ENCODE data around the gene FBXW11. TPM values are rescaled to one million over a fixed set of nuclear protein-coding genes. Genes with fewer than 3 reads are reported as not detected.

FBXW11 gene
- total RNA-seq, 2 donors from 2014 or later: 29.0 to 64.6 TPM

DNA sequence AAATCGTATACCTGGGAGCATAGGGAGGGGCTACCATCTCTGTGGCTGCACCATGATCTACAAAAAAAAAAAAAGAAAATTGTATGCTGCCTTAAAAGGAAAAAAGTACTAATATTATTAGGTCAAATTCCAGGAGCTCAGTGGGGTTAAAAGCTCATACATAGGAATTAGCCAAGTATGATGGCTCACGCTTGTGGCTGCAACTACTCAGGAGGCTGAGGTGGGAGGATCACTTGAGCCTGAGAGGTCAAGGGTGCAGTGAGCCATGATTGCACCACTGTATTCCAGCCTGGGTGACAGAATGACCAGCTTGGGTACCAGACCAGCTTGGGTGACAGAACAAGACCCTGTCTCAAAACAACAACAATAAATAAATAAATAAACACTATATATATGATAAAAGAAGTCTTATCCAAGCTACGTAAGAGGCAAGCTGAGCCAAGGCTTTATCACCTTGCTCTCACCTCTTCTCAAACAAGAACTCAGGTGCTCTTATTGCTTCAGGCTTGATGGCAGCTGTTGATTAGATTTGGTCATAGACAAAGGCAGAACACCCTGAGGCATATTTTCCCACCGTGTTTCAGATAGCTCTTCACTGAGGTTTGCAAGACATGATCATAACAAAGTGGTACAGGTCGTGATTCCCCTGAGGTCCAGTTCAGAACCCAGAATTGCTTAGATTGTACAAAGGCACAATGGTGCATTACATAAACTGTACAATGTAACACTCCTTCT is 3.3 kb upstream of the FBXW11 start:
- TF ChIP-seq POLR2A (IDR thresholded peaks at IDR 0.05): no peak
- TF ChIP-seq, protein P1, sequence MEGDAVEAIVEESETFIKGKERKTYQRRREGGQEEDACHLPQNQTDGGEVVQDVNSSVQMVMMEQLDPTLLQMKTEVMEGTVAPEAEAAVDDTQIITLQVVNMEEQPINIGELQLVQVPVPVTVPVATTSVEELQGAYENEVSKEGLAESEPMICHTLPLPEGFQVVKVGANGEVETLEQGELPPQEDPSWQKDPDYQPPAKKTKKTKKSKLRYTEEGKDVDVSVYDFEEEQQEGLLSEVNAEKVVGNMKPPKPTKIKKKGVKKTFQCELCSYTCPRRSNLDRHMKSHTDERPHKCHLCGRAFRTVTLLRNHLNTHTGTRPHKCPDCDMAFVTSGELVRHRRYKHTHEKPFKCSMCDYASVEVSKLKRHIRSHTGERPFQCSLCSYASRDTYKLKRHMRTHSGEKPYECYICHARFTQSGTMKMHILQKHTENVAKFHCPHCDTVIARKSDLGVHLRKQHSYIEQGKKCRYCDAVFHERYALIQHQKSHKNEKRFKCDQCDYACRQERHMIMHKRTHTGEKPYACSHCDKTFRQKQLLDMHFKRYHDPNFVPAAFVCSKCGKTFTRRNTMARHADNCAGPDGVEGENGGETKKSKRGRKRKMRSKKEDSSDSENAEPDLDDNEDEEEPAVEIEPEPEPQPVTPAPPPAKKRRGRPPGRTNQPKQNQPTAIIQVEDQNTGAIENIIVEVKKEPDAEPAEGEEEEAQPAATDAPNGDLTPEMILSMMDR (IDR thresholded peaks at IDR 0.05): no peak
- intact Hi-C loops (cut with DNase I): no loop called here

DNA sequence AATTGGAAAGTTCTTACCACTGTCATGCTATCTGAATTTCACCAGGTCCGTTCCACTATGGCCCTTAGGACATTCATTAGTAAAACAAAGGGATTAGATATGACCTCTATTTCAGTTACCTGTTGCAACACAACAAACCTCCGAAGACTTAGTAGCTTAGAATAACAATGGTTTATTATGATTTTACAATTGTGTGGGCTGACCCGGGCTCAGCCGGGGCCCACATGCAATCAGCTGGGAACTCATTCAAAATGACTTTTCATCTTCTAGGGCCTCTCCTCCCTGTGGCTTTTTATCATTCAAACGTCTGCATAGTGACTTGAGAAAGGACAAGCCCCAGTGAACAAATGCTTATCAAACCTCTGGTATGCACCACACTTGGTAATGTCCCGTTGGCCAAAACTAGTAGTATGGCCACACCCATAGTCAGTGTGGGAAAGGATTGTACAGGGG is 2.3 kb upstream of the FBXW11 start:
- no peak overlapping the region for H3K27ac ChIP-seq
- H3K9me3 ChIP-seq: no peaks in the 10 kb centered on the region
- H3K36me3 ChIP-seq (replicated peaks in 1 of 2; ENCODE audit: insufficient read depth in 1 of 2, low read depth in 2 of 2): no peaks in the 10 kb centered on the region
- ATAC-seq (no peak), DNase-seq (no peak)
- WGBS, 2 donors: 55 to 58% methylated on average over 6 of the region's 6 CpGs
- H3K4me1 ChIP-seq: peaks cover 16% of the 10 kb centered on the region
- H3K4me3 ChIP-seq: no peak overlapping the region
- intact Hi-C loops (cut with DNase I): no loop called here
- no peak for TF ChIP-seq POLR2A (IDR thresholded peaks at IDR 0.05)
- TF ChIP-seq, protein P1 (IDR thresholded peaks at IDR 0.05): no peak
- no peaks in the 10 kb centered on the region for H3K27me3 ChIP-seq

More for the DNA sequence above, 3.3 kb upstream of the FBXW11 start:
- WGBS, 2 donors: 61 to 68% methylated on average over 5 of the region's 5 CpGs
- peaks cover 10% of the 10 kb centered on the region for H3K4me1 ChIP-seq
- H3K9me3 ChIP-seq: no peaks in the 10 kb centered on the region
- no peak overlapping the region for H3K4me3 ChIP-seq
- H3K27ac ChIP-seq: no peak overlapping the region
- ATAC-seq (no peak), DNase-seq (no peak)
- H3K36me3 ChIP-seq (replicated peaks in 1 of 2; ENCODE audit: insufficient read depth in 1 of 2, low read depth in 2 of 2): no peaks in the 10 kb centered on the region
- no peaks in the 10 kb centered on the region for H3K27me3 ChIP-seq

DNA sequence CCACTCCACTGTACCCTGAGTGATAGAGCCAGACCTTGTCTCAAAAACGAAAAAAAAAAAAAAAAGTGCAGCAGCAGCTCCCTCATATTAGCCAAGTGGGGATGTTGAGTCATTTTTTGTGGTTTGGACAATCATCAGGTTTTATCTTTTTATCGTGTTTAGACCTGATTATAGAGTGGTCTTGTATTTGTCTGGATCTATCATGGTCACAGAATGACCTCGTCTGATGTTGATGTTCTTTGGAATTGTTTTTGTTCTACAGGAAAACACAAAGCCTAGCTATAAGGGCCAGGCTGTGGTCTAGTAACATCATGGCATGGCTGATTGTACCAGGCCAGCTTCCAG is 1.6 kb upstream of the FBXW11 start:
- TF ChIP-seq, protein P1 (IDR thresholded peaks at IDR 0.05): no peak
- no peak for TF ChIP-seq POLR2A (IDR thresholded peaks at IDR 0.05)
- WGBS, 2 donors: 25 to 41% methylated on average over 3 of the region's 3 CpGs
- Histone ChIP-seq H3K36me3 (replicated peaks in 1 of 2; ENCODE audit: insufficient read depth in 1 of 2, low read depth in 2 of 2) (no peaks in the 10 kb centered on the region), H3K27me3 (no peaks in the 10 kb centered on the region), H3K9me3 (no peaks in the 10 kb centered on the region), H3K4me1 (peaks cover 22% of the 10 kb centered on the region), H3K4me3 (no peak overlapping the region), H3K27ac (no peak overlapping the region)
- DNase-seq (no peak), ATAC-seq (no peak)
- intact Hi-C loops (cut with DNase I): no loop called here

DNA sequence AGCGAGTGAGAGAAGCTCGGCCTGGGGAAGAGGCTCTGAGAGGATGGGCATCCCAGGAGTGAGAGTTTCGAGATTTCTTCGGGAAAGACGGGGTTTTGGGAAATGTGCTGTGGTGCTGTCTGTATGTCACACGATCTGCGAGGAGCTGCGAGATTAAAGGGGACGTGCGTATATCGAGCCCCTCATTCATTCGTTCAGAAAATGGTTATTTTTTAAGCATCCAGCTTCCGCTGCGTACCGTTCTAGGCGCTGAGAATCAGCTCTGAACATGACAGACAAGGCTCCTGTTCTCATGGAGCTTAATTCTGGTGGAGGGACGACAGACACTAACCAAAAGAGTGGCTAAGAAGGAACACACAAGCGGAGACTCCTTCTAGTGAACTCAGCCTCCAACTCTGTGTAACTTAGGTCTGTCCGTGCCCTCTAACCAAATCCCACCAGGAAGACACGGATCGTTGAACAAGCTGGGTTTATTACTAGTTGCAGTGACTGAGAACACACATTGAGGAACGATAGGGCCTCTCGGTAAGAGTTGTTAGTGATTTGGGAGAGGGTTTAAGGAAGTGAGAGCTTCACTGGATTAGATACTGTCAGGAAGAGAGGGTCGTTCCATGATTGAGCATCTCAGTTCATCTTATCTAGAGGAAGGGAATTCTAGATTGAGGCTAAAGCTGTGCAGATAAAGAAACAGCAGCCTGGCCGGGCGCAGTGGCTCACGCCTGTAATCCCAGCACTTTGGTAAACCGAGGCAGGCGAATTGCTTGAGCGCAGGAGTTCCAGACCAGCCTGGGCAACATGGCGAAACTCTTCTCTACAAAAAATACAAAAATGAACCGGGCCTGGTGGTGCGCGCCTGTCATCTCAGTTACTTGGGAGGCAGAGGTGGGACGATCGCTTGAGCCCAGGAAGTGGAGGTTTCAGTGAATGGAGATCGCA is 1.0 kb upstream of the FBXW11 start:
- TF ChIP-seq, protein P1 (IDR thresholded peaks at IDR 0.05): no peak
- TF ChIP-seq POLR2A (IDR thresholded peaks at IDR 0.05): peak in 1 of 3 donors; percentile 27
- no peaks in the 10 kb centered on the region for H3K27me3 ChIP-seq
- peak; percentile 3 for ATAC-seq

More for the DNA sequence above, 1.0 kb upstream of the FBXW11 start:
- DNase-seq: peak in 1 of 4 donors; percentile 7
- H3K9me3 ChIP-seq: no peaks in the 10 kb centered on the region
- peak overlapping the region; percentile 96 to 97 for H3K4me3 ChIP-seq
- peaks cover 28% of the 10 kb centered on the region for H3K4me1 ChIP-seq
- 25 to 26% methylated on average over 35 to 37 of the region's 37 CpGs for WGBS, 2 donors
- intact Hi-C loops (cut with DNase I): no loop called here
- no peaks in the 10 kb centered on the region for H3K36me3 ChIP-seq (replicated peaks in 1 of 2; ENCODE audit: insufficient read depth in 1 of 2, low read depth in 2 of 2)
- peak overlapping the region; percentile 96 to 99 (median 98) for H3K27ac ChIP-seq

Data from body of pancreas (tissue), 4 donors.